ENCODE data around the gene MMS19.

Gene MMS19

DNA sequence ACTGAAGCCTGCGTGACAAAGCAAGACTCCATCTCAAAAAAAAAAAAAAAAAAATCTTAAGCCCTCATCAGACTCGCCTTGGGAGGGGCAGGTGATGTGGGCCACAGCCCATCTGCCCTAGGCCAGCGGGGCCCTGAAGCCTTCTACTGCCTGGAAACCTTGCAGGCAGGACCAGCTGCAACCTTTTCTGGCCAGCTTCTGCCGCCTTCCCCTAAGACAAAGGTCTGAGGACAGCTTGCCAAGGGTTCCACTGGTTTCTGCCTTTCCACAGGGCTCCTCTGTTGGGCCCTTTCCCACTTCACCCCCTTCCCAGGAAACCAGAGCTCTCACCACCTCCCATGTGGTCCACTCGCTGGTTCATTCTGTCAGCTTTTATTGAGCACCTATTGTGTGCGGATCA is 35.7 kb upstream of the MMS19 start:
- TF ChIP-seq TAF1 (IDR thresholded peaks at IDR 0.05; ENCODE audit: borderline replicate concordance, insufficient read depth, low read length): no peak
- TF ChIP-seq SIN3A (IDR thresholded peaks at IDR 0.05; ENCODE audit: borderline replicate concordance, insufficient read depth, low read length): no peak
- TF ChIP-seq REST (IDR thresholded peaks at IDR 0.05; ENCODE audit: insufficient read depth in 1 of 2, low read depth in 2 of 2, low read length in 2 of 2): no peak
- TF ChIP-seq POLR2AphosphoS5 (IDR thresholded peaks at IDR 0.05; ENCODE audit: low read depth, low read length): no peak
- no peak for TF ChIP-seq FOXP2 (optimal IDR thresholded peaks at IDR 0.05; ENCODE audit: borderline replicate concordance, extremely low read depth, extremely low read length, insufficient read depth)

DNA sequence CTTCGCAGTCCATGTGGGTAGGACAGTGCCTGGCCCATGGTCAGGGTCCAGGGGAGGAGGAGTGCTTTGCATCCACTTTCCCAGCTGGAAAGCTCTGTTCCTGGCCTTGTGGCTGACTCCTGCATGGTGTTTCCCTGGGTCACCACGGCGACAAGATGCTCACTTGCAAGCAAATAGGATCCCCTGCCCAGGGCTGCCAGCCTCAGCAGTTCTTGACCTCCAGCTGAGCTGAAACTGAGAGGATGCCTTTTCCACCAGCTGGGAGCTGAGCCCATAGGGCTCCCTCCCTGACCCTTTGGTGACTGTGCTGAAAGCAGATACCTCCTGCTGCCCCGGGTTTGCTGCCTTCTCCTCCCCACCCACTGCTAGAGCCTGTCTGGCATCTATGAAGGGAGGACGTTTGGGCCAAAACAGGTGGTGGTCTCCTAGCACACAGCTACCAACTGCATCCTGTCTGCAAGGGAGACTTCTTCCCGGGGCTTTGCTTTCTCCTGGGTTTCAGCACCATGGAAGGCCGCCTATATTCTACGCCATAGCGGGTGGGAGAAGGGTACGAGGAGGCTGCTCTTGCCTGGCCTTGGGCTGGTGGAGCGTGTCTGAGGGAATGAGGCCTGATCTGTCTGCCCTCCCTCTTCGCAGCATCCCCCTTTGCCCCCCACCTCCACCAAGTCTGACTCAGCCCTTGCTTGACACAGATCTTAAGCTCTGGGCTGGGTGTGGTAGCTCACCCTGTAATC is 34.9 kb upstream of the MMS19 start:
- TF ChIP-seq SIN3A (IDR thresholded peaks at IDR 0.05; ENCODE audit: borderline replicate concordance, insufficient read depth, low read length) (no peak), FOXP2 (optimal IDR thresholded peaks at IDR 0.05; ENCODE audit: borderline replicate concordance, extremely low read depth, extremely low read length, insufficient read depth) (no peak), TAF1 (IDR thresholded peaks at IDR 0.05; ENCODE audit: borderline replicate concordance, insufficient read depth, low read length) (no peak), REST (IDR thresholded peaks at IDR 0.05; ENCODE audit: insufficient read depth in 1 of 2, low read depth in 2 of 2, low read length in 2 of 2) (no peak), POLR2AphosphoS5 (IDR thresholded peaks at IDR 0.05; ENCODE audit: low read depth, low read length) (no peak)

GRCh38 chr10:97531401-97531986 is 33.3 kb upstream of the MMS19 start:
- TF ChIP-seq SIN3A (IDR thresholded peaks at IDR 0.05; ENCODE audit: borderline replicate concordance, insufficient read depth, low read length) (no peak), TAF1 (IDR thresholded peaks at IDR 0.05; ENCODE audit: borderline replicate concordance, insufficient read depth, low read length) (no peak), POLR2AphosphoS5 (IDR thresholded peaks at IDR 0.05; ENCODE audit: low read depth, low read length) (no peak), FOXP2 (optimal IDR thresholded peaks at IDR 0.05; ENCODE audit: borderline replicate concordance, extremely low read depth, extremely low read length, insufficient read depth) (no peak), REST (IDR thresholded peaks at IDR 0.05; ENCODE audit: insufficient read depth in 1 of 2, low read depth in 2 of 2, low read length in 2 of 2) (no peak)

DNA sequence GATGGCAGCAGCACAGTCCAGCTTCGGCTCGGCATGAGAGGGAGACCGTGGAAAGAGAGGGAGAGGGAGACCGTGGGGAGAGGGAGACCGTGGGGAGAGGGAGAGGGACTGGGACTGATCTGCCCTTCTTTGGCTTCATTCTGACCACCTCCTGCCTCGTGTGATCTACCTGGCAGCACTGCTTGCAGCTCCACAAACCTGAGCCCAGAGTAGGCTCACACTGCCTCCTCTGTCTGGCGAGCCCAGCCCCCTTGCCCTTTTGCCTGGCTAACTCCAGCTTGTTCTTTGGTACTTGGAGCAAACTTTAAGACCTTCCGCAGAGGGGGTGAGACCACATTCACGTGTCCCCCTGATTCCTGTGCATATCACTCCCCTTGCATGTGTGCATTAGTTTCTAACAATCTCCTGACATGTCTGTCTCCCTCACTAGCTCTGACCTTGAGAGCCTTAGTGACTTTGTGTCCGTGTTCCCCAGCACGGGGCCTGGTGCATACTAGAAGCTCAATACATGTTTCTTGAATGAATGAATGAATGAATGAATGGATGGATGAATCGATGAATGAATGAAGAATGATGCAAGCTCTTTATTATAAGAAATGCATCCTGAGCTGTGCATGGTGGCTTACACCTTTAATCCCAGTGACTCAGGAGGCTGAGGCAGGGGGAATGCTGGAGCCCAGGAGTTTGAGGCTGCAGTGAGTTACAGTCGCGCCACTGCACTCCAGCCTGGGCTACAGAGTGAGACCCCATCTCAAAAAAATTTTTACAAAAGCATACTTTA is 31.7 kb upstream of the MMS19 start:
- TF ChIP-seq POLR2AphosphoS5 (IDR thresholded peaks at IDR 0.05; ENCODE audit: low read depth, low read length) (no peak), SIN3A (IDR thresholded peaks at IDR 0.05; ENCODE audit: borderline replicate concordance, insufficient read depth, low read length) (no peak)

- TF ChIP-seq SIN3A (IDR thresholded peaks at IDR 0.05; ENCODE audit: borderline replicate concordance, insufficient read depth, low read length): no peak
- TF ChIP-seq FOXP2 (optimal IDR thresholded peaks at IDR 0.05; ENCODE audit: borderline replicate concordance, extremely low read depth, extremely low read length, insufficient read depth): no peak
- no peak for TF ChIP-seq REST (IDR thresholded peaks at IDR 0.05; ENCODE audit: insufficient read depth in 1 of 2, low read depth in 2 of 2, low read length in 2 of 2)
- no peak for TF ChIP-seq TAF1 (IDR thresholded peaks at IDR 0.05; ENCODE audit: borderline replicate concordance, insufficient read depth, low read length)
- TF ChIP-seq POLR2AphosphoS5 (IDR thresholded peaks at IDR 0.05; ENCODE audit: low read depth, low read length): no peak
Observed at GRCh38 chr10:97525683-97526110, 27.5 kb upstream of the MMS19 start.

Measured in PFSK-1 (cell line).